Lower leg skin (tissue), 4 donors: ENCODE results near the gene CAMK2A. TPM values are rescaled to one million over a fixed set of nuclear protein-coding genes. Genes with fewer than 3 reads are reported as not detected.

Source experiments
- DNase-seq, 2 donors: peaks; one replicate each; pipeline ENCODE4 v3.0.0-alpha.2; 2019; ENCODE audit warnings: low spot score in 2 of 2
- H3K4me3 ChIP-seq: fragments of 200-600 bp; sonication (generic); 2 replicates; pipeline ENCODE4 v1.5.1; 2017; ENCODE audit warnings: mild to moderate bottlenecking, low read depth; ENCODE audit not compliant: poor library complexity, severe bottlenecking
- CTCF ChIP-seq, 3 donors: fragments of 450-650 bp; IDR thresholded peaks; one replicate each; pipeline ENCODE4 v1.5.1; 2016; ENCODE audit warnings: antibody characterized with exemption in 3 of 3, mild to moderate bottlenecking in 3 of 3, moderate library complexity in 2 of 3
- POLR2A ChIP-seq, 2 donors: fragments of 450-650 bp; IDR thresholded peaks; one replicate each; pipeline ENCODE4 v1.6.1; 2016 to 2017; ENCODE audit warnings: antibody characterized with exemption in 2 of 2, mild to moderate bottlenecking in 1 of 2, moderate library complexity in 1 of 2
- WGBS, 2 donors: methylation state at CpG; one replicate each; pipeline ENCODE4 v1.1.5; 2018; 5-methylcytosine and 5-hydroxymethylcytosine counted together
- intact Hi-C: fragments of 100-400 bp; cut with DNase I; formaldehyde crosslinking; loops from one replicate; pipeline ENCODE4 v1.15.0; 2023; ENCODE audit warnings: low total_unique reads
- total RNA-seq, 4 donors: library from RNA; depleted of rRNA; stranded (reverse); fragments of >200 nt; gene quantifications; one replicate each; pipeline ENCODE4 v1.1.0, GENCODE V29; 2016

Gene CAMK2A
- total RNA-seq, 4 donors from 2014 or later, result 0.23 TPM; not detected in 3

- H3K4me3 ChIP-seq, result no peak overlapping the region
- no peak for DNase-seq
- intact Hi-C loops, result no loop called here
- 89 to 91% methylated on average over 8 of the region's 8 CpGs for WGBS, 2 donors
- TF ChIP-seq CTCF (IDR thresholded peaks at IDR 0.05) (no peak), POLR2A (IDR thresholded peaks at IDR 0.05) (no peak)
These were observed 18.3 kb downstream of the CAMK2A start for GRCh38 chr5:150271296-150271692.

GRCh38 chr5:150270541-150271295 is 18.9 kb downstream of the CAMK2A start:
- DNase-seq, result no peak
- TF ChIP-seq CTCF (IDR thresholded peaks at IDR 0.05) (no peak), POLR2A (IDR thresholded peaks at IDR 0.05) (no peak)
- WGBS, 2 donors, result 48 to 52% methylated on average over 12 of the region's 12 CpGs
- intact Hi-C loops, result no loop called here
- H3K4me3 ChIP-seq, result no peak overlapping the region

- DNase-seq, result no peak
- WGBS, 2 donors, result 77 to 79% methylated on average over 4 of the region's 4 CpGs
- TF ChIP-seq POLR2A (IDR thresholded peaks at IDR 0.05), result no peak
- TF ChIP-seq CTCF (IDR thresholded peaks at IDR 0.05), result no peak
- H3K4me3 ChIP-seq, result no peak overlapping the region
- intact Hi-C loops, result no loop called here
These were observed 22.7 kb downstream of the CAMK2A start for GRCh38 chr5:150266871-150267291.

GRCh38 chr5:150265870-150266383 is 23.6 kb downstream of the CAMK2A start:
- WGBS, 2 donors, result 75 to 80% methylated on average over 6 of the region's 6 CpGs
- no peak for DNase-seq
- no peak overlapping the region for H3K4me3 ChIP-seq
- TF ChIP-seq CTCF (IDR thresholded peaks at IDR 0.05) (no peak), POLR2A (IDR thresholded peaks at IDR 0.05) (no peak)
- intact Hi-C loops, result no loop called here

- WGBS, 2 donors, result 88 to 92% methylated on average over 23 of the region's 23 CpGs
- no peak for DNase-seq
- TF ChIP-seq CTCF (IDR thresholded peaks at IDR 0.05) (no peak), POLR2A (IDR thresholded peaks at IDR 0.05) (no peak)
- H3K4me3 ChIP-seq, result no peak overlapping the region
- intact Hi-C loops, result no loop called here
These were observed 24.6 kb downstream of the CAMK2A start for GRCh38 chr5:150264667-150265603.
